GM23338 (cell line): ENCODE measurements around the gene C14orf180.

Experiments
- CREB1 ChIP-seq: fragments of 250-450 bp; sonication (Bioruptor Pico); IDR thresholded peaks from 2 replicates; pipeline ENCODE4 v1.5.0; 2020; ENCODE audit warnings: low read depth, mild to moderate bottlenecking, moderate library complexity
- EZH2 ChIP-seq: fragments of 200-600 bp; sonication (generic); IDR thresholded peaks from one replicate; pipeline ENCODE4 v1.8.0; 2017; ENCODE audit warnings: antibody characterized with exemption, mild to moderate bottlenecking, low read depth; ENCODE audit not compliant: unreplicated experiment
- EZH2phosphoT487 ChIP-seq: fragments of 200-600 bp; sonication (generic); IDR thresholded peaks from one replicate; pipeline ENCODE4 v1.8.1; 2018; ENCODE audit warnings: antibody characterized with exemption; ENCODE audit not compliant: unreplicated experiment
- JUNB ChIP-seq: IDR thresholded peaks from one replicate; pipeline ENCODE4 v1.6.1; 2016; ENCODE audit warnings: antibody characterized with exemption; ENCODE audit not compliant: unreplicated experiment
- POLR2AphosphoS5 ChIP-seq: IDR thresholded peaks from 2 replicates; pipeline ENCODE4 v1.6.1; 2016; ENCODE audit warnings: antibody characterized with exemption, low read depth
- ZNF114 ChIP-seq: fragments of 250-450 bp; sonication (Bioruptor Pico); IDR thresholded peaks from 2 replicates; pipeline ENCODE4 v1.5.0; 2020; ENCODE audit warnings: mild to moderate bottlenecking, moderate library complexity
- ZNF331 ChIP-seq: fragments of 250-450 bp; sonication (Bioruptor Pico); IDR thresholded peaks from 2 replicates; pipeline ENCODE4 v1.5.0; 2020; ENCODE audit warnings: low read depth, mild to moderate bottlenecking, moderate library complexity
- TF ChIP-seq, protein P1 (sequence below), 2 experiments: fragments of 200-600 bp in 1 of 2; sonication (generic) in 1 of 2; conservative IDR thresholded peaks; 2 replicates each; pipeline versions ENCODE4 v1.5.1 to v1.6.1; 2016 to 2017; ENCODE audit warnings: antibody characterized with exemption in 2 of 2, low read depth in 2 of 2, mild to moderate bottlenecking in 2 of 2, moderate library complexity in 1 of 2
- TF ChIP-seq, protein P2 (sequence below): IDR thresholded peaks from one replicate; pipeline ENCODE4 v1.6.1; 2018; ENCODE audit warnings: antibody characterized with exemption; ENCODE audit not compliant: unreplicated experiment

DNA sequence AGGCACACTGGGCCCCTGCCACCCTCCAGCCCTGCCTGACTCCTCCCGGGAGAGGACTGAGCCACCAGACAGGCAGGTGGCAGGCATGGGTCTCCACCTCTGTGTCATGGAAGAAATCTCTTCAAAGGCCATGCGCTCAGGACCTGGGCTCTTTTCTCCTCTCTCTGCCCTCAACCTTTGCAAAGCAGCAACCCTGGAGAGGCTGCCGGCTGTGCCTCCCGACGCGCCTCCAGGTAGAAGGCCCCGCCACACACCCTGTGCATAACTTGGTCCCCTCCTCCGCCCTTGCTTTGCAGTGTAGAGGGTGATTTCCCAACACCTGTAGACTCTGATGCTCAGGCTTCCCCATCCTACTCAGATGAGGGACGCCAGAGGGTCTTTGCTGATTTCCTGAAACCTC is 53.2 kb downstream of the C14orf180 start:
- no peak for TF ChIP-seq EZH2
- TF ChIP-seq POLR2AphosphoS5, result no peak
- TF ChIP-seq, protein P1, sequence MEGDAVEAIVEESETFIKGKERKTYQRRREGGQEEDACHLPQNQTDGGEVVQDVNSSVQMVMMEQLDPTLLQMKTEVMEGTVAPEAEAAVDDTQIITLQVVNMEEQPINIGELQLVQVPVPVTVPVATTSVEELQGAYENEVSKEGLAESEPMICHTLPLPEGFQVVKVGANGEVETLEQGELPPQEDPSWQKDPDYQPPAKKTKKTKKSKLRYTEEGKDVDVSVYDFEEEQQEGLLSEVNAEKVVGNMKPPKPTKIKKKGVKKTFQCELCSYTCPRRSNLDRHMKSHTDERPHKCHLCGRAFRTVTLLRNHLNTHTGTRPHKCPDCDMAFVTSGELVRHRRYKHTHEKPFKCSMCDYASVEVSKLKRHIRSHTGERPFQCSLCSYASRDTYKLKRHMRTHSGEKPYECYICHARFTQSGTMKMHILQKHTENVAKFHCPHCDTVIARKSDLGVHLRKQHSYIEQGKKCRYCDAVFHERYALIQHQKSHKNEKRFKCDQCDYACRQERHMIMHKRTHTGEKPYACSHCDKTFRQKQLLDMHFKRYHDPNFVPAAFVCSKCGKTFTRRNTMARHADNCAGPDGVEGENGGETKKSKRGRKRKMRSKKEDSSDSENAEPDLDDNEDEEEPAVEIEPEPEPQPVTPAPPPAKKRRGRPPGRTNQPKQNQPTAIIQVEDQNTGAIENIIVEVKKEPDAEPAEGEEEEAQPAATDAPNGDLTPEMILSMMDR (conservative IDR thresholded peaks at IDR 0.05; ENCODE audit: low read depth in 2 of 2), result no peak
- TF ChIP-seq CREB1 (CRISPR knock-in tag), result no peak
- TF ChIP-seq JUNB, result no peak
- no peak for TF ChIP-seq EZH2phosphoT487
- TF ChIP-seq, protein P2, sequence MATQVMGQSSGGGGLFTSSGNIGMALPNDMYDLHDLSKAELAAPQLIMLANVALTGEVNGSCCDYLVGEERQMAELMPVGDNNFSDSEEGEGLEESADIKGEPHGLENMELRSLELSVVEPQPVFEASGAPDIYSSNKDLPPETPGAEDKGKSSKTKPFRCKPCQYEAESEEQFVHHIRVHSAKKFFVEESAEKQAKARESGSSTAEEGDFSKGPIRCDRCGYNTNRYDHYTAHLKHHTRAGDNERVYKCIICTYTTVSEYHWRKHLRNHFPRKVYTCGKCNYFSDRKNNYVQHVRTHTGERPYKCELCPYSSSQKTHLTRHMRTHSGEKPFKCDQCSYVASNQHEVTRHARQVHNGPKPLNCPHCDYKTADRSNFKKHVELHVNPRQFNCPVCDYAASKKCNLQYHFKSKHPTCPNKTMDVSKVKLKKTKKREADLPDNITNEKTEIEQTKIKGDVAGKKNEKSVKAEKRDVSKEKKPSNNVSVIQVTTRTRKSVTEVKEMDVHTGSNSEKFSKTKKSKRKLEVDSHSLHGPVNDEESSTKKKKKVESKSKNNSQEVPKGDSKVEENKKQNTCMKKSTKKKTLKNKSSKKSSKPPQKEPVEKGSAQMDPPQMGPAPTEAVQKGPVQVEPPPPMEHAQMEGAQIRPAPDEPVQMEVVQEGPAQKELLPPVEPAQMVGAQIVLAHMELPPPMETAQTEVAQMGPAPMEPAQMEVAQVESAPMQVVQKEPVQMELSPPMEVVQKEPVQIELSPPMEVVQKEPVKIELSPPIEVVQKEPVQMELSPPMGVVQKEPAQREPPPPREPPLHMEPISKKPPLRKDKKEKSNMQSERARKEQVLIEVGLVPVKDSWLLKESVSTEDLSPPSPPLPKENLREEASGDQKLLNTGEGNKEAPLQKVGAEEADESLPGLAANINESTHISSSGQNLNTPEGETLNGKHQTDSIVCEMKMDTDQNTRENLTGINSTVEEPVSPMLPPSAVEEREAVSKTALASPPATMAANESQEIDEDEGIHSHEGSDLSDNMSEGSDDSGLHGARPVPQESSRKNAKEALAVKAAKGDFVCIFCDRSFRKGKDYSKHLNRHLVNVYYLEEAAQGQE, result no peak
- no peak for TF ChIP-seq ZNF114 (CRISPR knock-in tag)
- no peak for TF ChIP-seq ZNF331 (CRISPR knock-in tag)
